ENCODE measurements around the gene STARD5.

STARD5 gene

DNA sequence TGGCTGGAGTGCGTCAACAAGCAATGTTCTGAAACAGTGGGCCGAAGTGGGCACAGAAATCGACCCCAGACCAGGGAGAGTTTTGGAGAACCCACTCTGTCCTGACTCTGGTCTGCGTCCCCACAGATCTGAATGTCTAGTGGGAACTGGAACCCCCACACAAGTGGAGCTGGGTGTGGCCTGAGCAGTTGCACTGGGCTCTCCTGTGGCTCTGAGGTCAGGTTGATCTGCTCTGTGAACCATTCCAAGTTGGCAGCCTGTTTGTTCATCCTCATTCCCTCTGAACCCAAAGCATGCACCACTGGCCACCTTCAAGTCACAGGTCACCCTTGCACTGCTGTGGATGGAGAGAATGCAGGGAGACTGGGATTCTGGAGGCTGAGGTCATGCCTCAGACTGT lies 60.5 kb downstream of the STARD5 start:
- TF ChIP-seq, protein P1, sequence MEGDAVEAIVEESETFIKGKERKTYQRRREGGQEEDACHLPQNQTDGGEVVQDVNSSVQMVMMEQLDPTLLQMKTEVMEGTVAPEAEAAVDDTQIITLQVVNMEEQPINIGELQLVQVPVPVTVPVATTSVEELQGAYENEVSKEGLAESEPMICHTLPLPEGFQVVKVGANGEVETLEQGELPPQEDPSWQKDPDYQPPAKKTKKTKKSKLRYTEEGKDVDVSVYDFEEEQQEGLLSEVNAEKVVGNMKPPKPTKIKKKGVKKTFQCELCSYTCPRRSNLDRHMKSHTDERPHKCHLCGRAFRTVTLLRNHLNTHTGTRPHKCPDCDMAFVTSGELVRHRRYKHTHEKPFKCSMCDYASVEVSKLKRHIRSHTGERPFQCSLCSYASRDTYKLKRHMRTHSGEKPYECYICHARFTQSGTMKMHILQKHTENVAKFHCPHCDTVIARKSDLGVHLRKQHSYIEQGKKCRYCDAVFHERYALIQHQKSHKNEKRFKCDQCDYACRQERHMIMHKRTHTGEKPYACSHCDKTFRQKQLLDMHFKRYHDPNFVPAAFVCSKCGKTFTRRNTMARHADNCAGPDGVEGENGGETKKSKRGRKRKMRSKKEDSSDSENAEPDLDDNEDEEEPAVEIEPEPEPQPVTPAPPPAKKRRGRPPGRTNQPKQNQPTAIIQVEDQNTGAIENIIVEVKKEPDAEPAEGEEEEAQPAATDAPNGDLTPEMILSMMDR (IDR thresholded peaks at IDR 0.05) = no peak
- TF ChIP-seq ZFX (IDR thresholded peaks at IDR 0.05; ENCODE audit: borderline replicate concordance) = no peak
- H3K27ac ChIP-seq = no peak overlapping the region

DNA sequence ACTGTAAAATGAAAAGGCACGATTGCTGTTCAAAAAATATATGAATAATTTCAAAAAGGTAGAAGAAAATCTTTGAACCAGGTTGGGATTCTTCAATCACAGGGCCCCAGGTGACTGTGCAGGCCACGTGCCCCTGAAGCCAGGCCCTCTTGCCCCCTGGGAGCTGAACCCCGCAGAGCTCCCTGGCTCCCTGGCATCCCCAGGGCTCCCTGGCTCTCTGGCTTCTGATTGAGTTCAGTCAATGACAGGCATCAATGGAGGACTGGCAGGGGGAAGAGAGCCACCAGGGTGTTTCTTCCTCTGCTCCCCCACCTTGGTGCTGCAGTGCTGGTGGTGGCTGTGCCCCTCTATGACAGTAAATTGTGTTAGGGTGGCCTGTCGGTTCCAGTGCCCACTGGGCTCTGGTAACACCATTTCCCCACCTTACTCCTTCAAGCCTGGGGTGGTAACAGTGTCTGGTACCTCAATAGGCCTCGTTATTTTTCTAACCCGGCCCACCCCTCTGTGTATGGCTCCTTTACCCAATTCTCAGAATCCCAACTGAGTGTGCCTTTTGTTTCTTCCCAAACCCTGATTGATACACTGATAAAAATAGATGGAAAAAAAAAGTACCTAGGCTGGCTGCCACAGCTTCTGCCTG lies 62.6 kb downstream of the STARD5 start:
- no peak overlapping the region for H3K27ac ChIP-seq
- TF ChIP-seq, protein P1 (IDR thresholded peaks at IDR 0.05) = no peak
- TF ChIP-seq ZFX (IDR thresholded peaks at IDR 0.05; ENCODE audit: borderline replicate concordance) = no peak

DNA sequence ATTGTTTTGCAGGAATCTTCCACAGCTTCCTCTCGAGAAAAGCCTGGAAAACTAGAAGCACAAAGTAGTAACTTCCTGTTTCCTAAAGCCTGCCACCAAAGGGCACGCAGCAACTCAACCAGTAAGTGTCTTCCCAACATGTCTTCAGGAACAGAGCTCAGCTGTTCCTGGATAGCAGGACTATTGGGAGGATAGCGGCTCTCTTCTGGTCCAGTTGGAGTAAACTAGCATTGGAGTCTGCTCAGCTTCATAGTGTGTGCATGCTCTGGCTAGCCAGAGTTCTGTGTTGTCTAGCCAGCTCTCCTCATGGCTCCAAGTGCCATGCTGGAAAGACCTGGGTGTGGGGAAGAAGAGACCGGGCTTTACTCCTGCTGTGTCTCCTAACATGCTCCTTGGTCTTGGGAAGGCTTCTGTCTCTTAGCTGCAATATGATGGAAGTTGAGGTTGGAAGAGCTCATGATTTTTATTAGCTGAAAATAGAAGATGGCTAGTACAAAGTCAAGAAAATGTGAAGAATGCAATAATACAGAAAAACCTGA lies 64.1 kb downstream of the STARD5 start:
- TF ChIP-seq ZFX (IDR thresholded peaks at IDR 0.05; ENCODE audit: borderline replicate concordance) = no peak
- TF ChIP-seq, protein P1 (IDR thresholded peaks at IDR 0.05) = no peak
- H3K27ac ChIP-seq = no peak overlapping the region
